Ovary (tissue), 9 donors: ENCODE data around the gene TRIM63. TPM values are rescaled to one million over a fixed set of nuclear protein-coding genes. Genes with fewer than 3 reads are reported as not detected.

Experiments used
- DNase-seq, 5 donors: peaks; one replicate each; pipeline ENCODE4 v3.0.0-alpha.2; 2019 to 2020
- H3K27ac ChIP-seq, 2 donors: fragments of 200-600 bp; one replicate each; pipeline versions ENCODE4 v1.5.1 to v1.8.0; 2019 to 2022
- H3K27me3 ChIP-seq: fragments of 200-600 bp; one replicate; pipeline ENCODE4 v1.8.0; 2022
- H3K36me3 ChIP-seq: fragments of 200-600 bp; sonication (generic); one replicate; pipeline ENCODE4 v1.5.1; 2019
- H3K4me1 ChIP-seq: one replicate; pipeline ENCODE4 v1.8.1; 2013; ENCODE audit warnings: mild to moderate bottlenecking, moderate library complexity; ENCODE audit not compliant: insufficient read depth
- H3K4me3 ChIP-seq: fragments of 200-600 bp; sonication (generic); one replicate; pipeline ENCODE4 v1.5.1; 2017
- H3K9me3 ChIP-seq, 2 donors: fragments of 200-600 bp in 1 of 2; sonication (generic) in 1 of 2; one replicate each; pipeline versions ENCODE4 v1.5.1 to v1.8.1; 2013 to 2019; ENCODE audit warnings: mild to moderate bottlenecking in 1 of 2, moderate library complexity in 1 of 2
- EP300 ChIP-seq: sonication (generic); formaldehyde crosslinking; IDR thresholded peaks from one replicate; pipeline ENCODE4 v1.6.1; 2017; ENCODE audit warnings: antibody characterized with exemption
- POLR2A ChIP-seq: fragments of 450-650 bp; IDR thresholded peaks from one replicate; pipeline ENCODE4 v1.6.1; 2017; ENCODE audit warnings: antibody characterized with exemption, mild to moderate bottlenecking, moderate library complexity
- WGBS, 3 donors: extraction: QIAGEN DNeasy Blood & Tissue Kit in 1 of 3; methylation state at CpG; one replicate each; pipeline versions ENCODE4 v1.1.5 to v1.1.7; 2013 to 2017; 5-methylcytosine and 5-hydroxymethylcytosine counted together
- intact Hi-C, 4 donors: fragments of 100-400 bp; cut with DNase I; formaldehyde crosslinking; loops; one replicate each; pipeline versions ENCODE4 v1.11.0 to v1.15.1; 2022 to 2023
- polyA plus RNA-seq, 2 donors: library from polyadenylated mRNA; stranded (reverse); fragments of 200-250 nt in 1 of 2; fragments of 350-450 nt in 1 of 2; fragmentation: Illumina TruSeq in 1 of 2; extraction: RNeasy Lipid Tissue Mini Kit (QIAGEN cat#74804) in 1 of 2; gene quantifications; one replicate each; pipeline ENCODE4 v1.2.3, GENCODE V29; 2013 to 2014
- total RNA-seq, 7 donors: library from RNA; depleted of rRNA in 2 of 7; stranded (reverse); fragments of >200 nt in 2 of 7; fragmentation: NEBNext Ultra II Directional in 3 of 7; extraction: Animal tissue kit (Norgen Biotek cat#: 25700) in 3 of 7; gene quantifications; one replicate each; pipeline versions ENCODE4 v1.1.0 to v1.2.4, GENCODE V29; 2016 to 2023
- TF ChIP-seq, protein P1 (sequence below), 3 donors: fragments of 450-650 bp in 2 of 3; fragments of 200-600 bp in 1 of 3; IDR thresholded peaks; one replicate each; pipeline versions ENCODE4 v1.5.1 to v1.8.0; 2016 to 2022; ENCODE audit warnings: antibody characterized with exemption in 3 of 3, mild to moderate bottlenecking in 1 of 3
- donor health status: DM: no; HTN: no; CAD: no; lungs with moderate emphysema.
- donor health status: DM: no; HTN: no; CAD: no.
- donor health status: Bipolar disorder and iron deficiency.
- donor health status: DM: yes; HTN: yes; CAD: no.
- donor health status: DM: no; HTN: no; CAD: no.
- donor health status: DM: yes; HTN: yes; CAD: no.

TRIM63 gene
- total and polyA plus RNA-seq, 9 donors = 0.06 to 1.6 (median 0.20) TPM; not detected in 5

GRCh38 chr1:26059906-26060305, 7.5 kb downstream of the TRIM63 start:
- no peak for DNase-seq
- Histone ChIP-seq H3K27me3 (no peaks in the 10 kb centered on the region), H3K27ac (no peak overlapping the region), H3K36me3 (no peaks in the 10 kb centered on the region), H3K9me3 (no peaks in the 10 kb centered on the region), H3K4me1 (no peaks in the 10 kb centered on the region), H3K4me3 (no peak overlapping the region)
- intact Hi-C loops = loop anchor here in 1 of 4 donors (5.0 kb wide), 1 partner anchor 1683 kb away; no protein-coding TSS in a partner anchor
- TF ChIP-seq, protein P1, sequence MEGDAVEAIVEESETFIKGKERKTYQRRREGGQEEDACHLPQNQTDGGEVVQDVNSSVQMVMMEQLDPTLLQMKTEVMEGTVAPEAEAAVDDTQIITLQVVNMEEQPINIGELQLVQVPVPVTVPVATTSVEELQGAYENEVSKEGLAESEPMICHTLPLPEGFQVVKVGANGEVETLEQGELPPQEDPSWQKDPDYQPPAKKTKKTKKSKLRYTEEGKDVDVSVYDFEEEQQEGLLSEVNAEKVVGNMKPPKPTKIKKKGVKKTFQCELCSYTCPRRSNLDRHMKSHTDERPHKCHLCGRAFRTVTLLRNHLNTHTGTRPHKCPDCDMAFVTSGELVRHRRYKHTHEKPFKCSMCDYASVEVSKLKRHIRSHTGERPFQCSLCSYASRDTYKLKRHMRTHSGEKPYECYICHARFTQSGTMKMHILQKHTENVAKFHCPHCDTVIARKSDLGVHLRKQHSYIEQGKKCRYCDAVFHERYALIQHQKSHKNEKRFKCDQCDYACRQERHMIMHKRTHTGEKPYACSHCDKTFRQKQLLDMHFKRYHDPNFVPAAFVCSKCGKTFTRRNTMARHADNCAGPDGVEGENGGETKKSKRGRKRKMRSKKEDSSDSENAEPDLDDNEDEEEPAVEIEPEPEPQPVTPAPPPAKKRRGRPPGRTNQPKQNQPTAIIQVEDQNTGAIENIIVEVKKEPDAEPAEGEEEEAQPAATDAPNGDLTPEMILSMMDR (IDR thresholded peaks at IDR 0.05) = no peak
- TF ChIP-seq POLR2A (no peak), EP300 (no peak)
- WGBS, 3 donors = 61 to 71% (median 61%) methylated on average over 7 of the region's 7 CpGs

GRCh38 chr1:26058052-26058595, 9.3 kb downstream of the TRIM63 start:
- no peaks in the 10 kb centered on the region for H3K9me3 ChIP-seq
- intact Hi-C loops = loop anchor here in 1 of 4 donors (5.0 kb wide), 1 partner anchor 1681 kb away; no protein-coding TSS in a partner anchor
- no peak overlapping the region for H3K4me3 ChIP-seq
- 77 to 86% (median 85%) methylated on average over 5 of the region's 5 CpGs for WGBS, 3 donors
- H3K27ac ChIP-seq = no peak overlapping the region
- no peaks in the 10 kb centered on the region for H3K4me1 ChIP-seq
- no peak for DNase-seq
- no peaks in the 10 kb centered on the region for H3K27me3 ChIP-seq
- TF ChIP-seq, protein P1 (IDR thresholded peaks at IDR 0.05) = no peak
- TF ChIP-seq POLR2A (no peak), EP300 (no peak)
- H3K36me3 ChIP-seq = no peaks in the 10 kb centered on the region

DNA sequence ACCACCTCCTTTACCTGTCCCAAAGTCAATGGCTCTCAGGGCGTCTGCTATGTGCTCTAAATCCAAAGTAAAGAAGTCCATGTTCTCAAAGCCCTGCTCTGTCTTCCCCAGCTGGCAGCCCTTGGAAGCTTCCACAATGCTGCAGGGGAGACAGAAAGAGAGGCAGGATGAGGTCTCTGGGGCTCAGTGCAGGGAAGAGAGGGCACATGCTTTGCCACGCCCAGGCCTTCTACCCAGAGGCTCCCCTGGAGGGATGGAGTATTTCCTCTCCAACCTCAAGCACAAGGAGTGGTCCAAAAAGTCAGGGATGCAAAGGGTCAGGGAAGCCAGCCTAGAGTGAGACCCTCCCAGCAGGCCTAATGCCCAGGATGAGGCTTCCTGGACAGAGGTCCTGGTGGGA, 10.2 kb downstream of the TRIM63 start:
- TF ChIP-seq EP300 (no peak), POLR2A (no peak)
- TF ChIP-seq, protein P1 (IDR thresholded peaks at IDR 0.05) = no peak
- Histone ChIP-seq H3K36me3 (no peaks in the 10 kb centered on the region), H3K27me3 (no peaks in the 10 kb centered on the region), H3K4me1 (no peaks in the 10 kb centered on the region), H3K27ac (no peak overlapping the region), H3K9me3 (no peaks in the 10 kb centered on the region), H3K4me3 (no peak overlapping the region)
- intact Hi-C loops = loop anchor here in 1 of 4 donors (5.0 kb wide), 1 partner anchor 1680 kb away; no protein-coding TSS in a partner anchor
- 72 to 79% (median 73%) methylated on average over 2 of the region's 2 CpGs for WGBS, 3 donors
- no peak for DNase-seq

GRCh38 chr1:26055041-26055440, 12.4 kb downstream of the TRIM63 start:
- no peak for DNase-seq
- no peak overlapping the region for H3K27ac ChIP-seq
- H3K27me3 ChIP-seq = no peaks in the 10 kb centered on the region
- TF ChIP-seq, protein P1 (IDR thresholded peaks at IDR 0.05) = no peak
- TF ChIP-seq EP300 = no peak
- no peak for TF ChIP-seq POLR2A
- WGBS, 3 donors = 74 to 90% (median 84%) methylated on average over 2 of the region's 2 CpGs
- H3K36me3 ChIP-seq = no peaks in the 10 kb centered on the region
- intact Hi-C loops = loop anchor here in 1 of 4 donors (5.0 kb wide), 1 partner anchor 1678 kb away; no protein-coding TSS in a partner anchor
- H3K4me3 ChIP-seq = no peak overlapping the region
- H3K4me1 ChIP-seq = no peaks in the 10 kb centered on the region
- H3K9me3 ChIP-seq = no peaks in the 10 kb centered on the region
